ENCODE results near the gene EFNB3.
A peak's percentile ranks its signal among the peaks of the same experiment; 100 is the strongest.

Gene EFNB3

DNA sequence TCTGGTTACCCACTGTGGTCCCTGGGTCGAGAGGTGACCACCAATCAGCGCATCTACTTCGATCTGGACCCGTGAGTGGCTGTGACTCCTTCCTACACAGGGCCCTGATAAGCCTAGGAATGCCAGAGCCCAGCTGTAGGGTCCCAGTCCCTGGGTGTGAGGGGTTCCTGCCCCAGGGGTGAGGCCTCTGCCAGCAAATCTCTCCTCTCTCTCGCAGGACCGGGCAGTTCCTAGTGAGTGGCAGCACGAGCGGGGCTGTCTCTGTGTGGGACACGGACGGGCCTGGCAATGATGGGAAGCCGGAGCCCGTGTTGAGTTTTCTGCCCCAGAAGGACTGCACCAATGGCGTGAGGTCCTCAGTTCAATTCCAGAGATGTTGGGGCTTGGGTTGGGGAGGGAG lies 2.2 kb upstream of the EFNB3 start (continued):
- TF ChIP-seq ZBTB11 (tag by site-specific recombination; conservative IDR thresholded peaks at IDR 0.05; ENCODE audit: low read depth) (no peak), ZNF548 (tag by site-specific recombination; IDR thresholded peaks at IDR 0.05) (no peak)

DNA sequence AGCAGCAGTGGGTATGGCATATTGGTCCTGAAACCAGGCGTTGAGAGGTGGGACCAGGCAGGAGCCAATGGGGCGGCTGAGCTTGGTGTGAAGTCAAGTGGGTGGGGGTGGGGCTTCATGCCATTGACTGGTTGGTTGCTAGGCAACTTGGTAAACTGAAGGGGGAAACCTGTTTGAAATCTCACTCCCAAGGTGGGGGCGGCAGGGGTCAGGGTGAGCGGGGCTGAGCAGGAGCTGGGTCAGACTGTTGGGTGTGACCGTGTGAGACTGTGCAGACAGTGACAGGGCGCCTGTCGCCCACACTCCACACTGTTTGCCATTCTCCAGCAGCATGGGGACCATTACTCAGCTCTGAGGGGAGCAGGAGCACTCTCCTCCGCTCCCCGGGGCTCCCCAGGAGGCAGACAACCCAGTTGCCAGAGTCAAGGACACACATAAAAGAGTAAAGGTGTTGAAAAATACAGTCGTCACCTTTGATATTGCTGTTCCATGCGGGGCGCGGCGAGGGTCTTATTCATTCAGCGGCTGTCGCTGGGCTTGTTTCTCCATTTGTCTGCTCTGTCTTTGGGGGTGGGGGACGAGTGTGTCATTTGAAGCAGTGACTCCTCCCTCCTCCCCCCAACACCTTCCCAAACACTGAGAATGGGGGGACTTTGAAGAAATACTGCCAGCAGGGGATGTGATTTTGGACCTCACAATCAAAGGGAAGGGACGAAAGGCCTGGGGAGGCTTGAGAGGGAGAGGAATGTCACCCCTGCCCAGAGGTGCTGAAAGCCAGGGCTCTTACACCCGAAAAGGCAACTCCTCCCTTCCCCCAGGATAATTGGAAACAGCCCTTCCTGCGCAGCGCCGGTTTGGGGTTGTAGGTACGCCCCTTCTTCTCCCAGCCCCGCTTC lies 1.2 kb upstream of the EFNB3 start:
- POLR2A ChIA-PET: interaction anchor here (0.6 to 7.9 kb wide), 12 partner anchors 13 to 466 kb away, joined by 3 to 111 read pairs (median 4); partner anchors contain the start of genes CNTROB, DNAH2, MPDU1 and TP53
- CTCF ChIA-PET: interaction anchor here (0.7 to 7.3 kb wide), 6 partner anchors 13 to 122 kb away, joined by 3 to 49 read pairs (median 4); partner anchors contain the start of genes DNAH2, TP53 and WRAP53
- H3K27ac ChIP-seq (ENCODE audit: extremely low read depth, low read depth, low read length): no peak overlapping the region
- TF ChIP-seq ZFHX2 (tag by site-specific recombination; conservative IDR thresholded peaks at IDR 0.05): peak; percentile 87
- peak; percentile 74 for TF ChIP-seq SP2 (tag by site-specific recombination; IDR thresholded peaks at IDR 0.05)
- TF ChIP-seq GLIS1 (tag by site-specific recombination; IDR thresholded peaks at IDR 0.05): 0 out of 2 replicates have a peak, but pooled peaks have one; percentile 36
- peak; percentile 17; the same call in 1 of the 2 replicates for TF ChIP-seq ZIC2 (tag by site-specific recombination; IDR thresholded peaks at IDR 0.05)
- TF ChIP-seq ZBTB6 (tag by site-specific recombination; IDR thresholded peaks at IDR 0.05): no peak
- TF ChIP-seq SP3 (tag by site-specific recombination; IDR thresholded peaks at IDR 0.05): peak; percentile 38; the same call in 1 of the 2 replicates
- TF ChIP-seq ZNF362 (tag by site-specific recombination; IDR thresholded peaks at IDR 0.05): no peak
- TF ChIP-seq, protein P1, sequence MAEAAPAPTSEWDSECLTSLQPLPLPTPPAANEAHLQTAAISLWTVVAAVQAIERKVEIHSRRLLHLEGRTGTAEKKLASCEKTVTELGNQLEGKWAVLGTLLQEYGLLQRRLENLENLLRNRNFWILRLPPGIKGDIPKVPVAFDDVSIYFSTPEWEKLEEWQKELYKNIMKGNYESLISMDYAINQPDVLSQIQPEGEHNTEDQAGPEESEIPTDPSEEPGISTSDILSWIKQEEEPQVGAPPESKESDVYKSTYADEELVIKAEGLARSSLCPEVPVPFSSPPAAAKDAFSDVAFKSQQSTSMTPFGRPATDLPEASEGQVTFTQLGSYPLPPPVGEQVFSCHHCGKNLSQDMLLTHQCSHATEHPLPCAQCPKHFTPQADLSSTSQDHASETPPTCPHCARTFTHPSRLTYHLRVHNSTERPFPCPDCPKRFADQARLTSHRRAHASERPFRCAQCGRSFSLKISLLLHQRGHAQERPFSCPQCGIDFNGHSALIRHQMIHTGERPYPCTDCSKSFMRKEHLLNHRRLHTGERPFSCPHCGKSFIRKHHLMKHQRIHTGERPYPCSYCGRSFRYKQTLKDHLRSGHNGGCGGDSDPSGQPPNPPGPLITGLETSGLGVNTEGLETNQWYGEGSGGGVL (tag by site-specific recombination; IDR thresholded peaks at IDR 0.05): peak; percentile 28; the same call in 1 of the 2 replicates
- no peak for TF ChIP-seq ZNF768 (tag by site-specific recombination; IDR thresholded peaks at IDR 0.05)
- TF ChIP-seq, protein P2, sequence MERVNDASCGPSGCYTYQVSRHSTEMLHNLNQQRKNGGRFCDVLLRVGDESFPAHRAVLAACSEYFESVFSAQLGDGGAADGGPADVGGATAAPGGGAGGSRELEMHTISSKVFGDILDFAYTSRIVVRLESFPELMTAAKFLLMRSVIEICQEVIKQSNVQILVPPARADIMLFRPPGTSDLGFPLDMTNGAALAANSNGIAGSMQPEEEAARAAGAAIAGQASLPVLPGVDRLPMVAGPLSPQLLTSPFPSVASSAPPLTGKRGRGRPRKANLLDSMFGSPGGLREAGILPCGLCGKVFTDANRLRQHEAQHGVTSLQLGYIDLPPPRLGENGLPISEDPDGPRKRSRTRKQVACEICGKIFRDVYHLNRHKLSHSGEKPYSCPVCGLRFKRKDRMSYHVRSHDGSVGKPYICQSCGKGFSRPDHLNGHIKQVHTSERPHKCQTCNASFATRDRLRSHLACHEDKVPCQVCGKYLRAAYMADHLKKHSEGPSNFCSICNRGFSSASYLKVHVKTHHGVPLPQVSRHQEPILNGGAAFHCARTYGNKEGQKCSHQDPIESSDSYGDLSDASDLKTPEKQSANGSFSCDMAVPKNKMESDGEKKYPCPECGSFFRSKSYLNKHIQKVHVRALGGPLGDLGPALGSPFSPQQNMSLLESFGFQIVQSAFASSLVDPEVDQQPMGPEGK (tag by site-specific recombination; IDR thresholded peaks at IDR 0.05): peak; percentile 75
- TF ChIP-seq, protein P3, sequence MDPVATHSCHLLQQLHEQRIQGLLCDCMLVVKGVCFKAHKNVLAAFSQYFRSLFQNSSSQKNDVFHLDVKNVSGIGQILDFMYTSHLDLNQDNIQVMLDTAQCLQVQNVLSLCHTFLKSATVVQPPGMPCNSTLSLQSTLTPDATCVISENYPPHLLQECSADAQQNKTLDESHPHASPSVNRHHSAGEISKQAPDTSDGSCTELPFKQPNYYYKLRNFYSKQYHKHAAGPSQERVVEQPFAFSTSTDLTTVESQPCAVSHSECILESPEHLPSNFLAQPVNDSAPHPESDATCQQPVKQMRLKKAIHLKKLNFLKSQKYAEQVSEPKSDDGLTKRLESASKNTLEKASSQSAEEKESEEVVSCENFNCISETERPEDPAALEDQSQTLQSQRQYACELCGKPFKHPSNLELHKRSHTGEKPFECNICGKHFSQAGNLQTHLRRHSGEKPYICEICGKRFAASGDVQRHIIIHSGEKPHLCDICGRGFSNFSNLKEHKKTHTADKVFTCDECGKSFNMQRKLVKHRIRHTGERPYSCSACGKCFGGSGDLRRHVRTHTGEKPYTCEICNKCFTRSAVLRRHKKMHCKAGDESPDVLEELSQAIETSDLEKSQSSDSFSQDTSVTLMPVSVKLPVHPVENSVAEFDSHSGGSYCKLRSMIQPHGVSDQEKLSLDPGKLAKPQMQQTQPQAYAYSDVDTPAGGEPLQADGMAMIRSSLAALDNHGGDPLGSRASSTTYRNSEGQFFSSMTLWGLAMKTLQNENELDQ (tag by site-specific recombination; IDR thresholded peaks at IDR 0.05; ENCODE audit: low read depth): no peak
- TF ChIP-seq ZNF704 (tag by site-specific recombination; IDR thresholded peaks at IDR 0.05): no peak
- 0 out of 2 replicates have a peak, but pooled peaks have one; percentile 5 for TF ChIP-seq ZNF600 (tag by site-specific recombination; IDR thresholded peaks at IDR 0.05)
- TF ChIP-seq ZNF302 (tag by site-specific recombination; IDR thresholded peaks at IDR 0.05; ENCODE audit: low read depth): no peak
- TF ChIP-seq GLIS2 (tag by site-specific recombination; IDR thresholded peaks at IDR 0.05): peak; percentile 58; the same call in 1 of the 2 replicates
- TF ChIP-seq, protein P4, sequence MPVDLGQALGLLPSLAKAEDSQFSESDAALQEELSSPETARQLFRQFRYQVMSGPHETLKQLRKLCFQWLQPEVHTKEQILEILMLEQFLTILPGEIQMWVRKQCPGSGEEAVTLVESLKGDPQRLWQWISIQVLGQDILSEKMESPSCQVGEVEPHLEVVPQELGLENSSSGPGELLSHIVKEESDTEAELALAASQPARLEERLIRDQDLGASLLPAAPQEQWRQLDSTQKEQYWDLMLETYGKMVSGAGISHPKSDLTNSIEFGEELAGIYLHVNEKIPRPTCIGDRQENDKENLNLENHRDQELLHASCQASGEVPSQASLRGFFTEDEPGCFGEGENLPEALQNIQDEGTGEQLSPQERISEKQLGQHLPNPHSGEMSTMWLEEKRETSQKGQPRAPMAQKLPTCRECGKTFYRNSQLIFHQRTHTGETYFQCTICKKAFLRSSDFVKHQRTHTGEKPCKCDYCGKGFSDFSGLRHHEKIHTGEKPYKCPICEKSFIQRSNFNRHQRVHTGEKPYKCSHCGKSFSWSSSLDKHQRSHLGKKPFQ (tag by site-specific recombination; IDR thresholded peaks at IDR 0.05): peak; percentile 97

More for the DNA sequence above, 1.2 kb upstream of the EFNB3 start:
- Histone ChIP-seq H3K4me3 (ENCODE audit: low read depth, low read length) (no peak overlapping the region), H3K36me3 (ENCODE audit: control insufficient read depth in 2 of 2, insufficient read depth in 1 of 2, low read length in 2 of 2) (peaks cover 5 to 33% of the 10 kb centered on the region in 2 experiments; a peak in 2 of 3 replicates), H3K9me3 (ENCODE audit: control insufficient read depth, insufficient read depth, low read depth, low read length) (no peaks in the 10 kb centered on the region), H3K4me1 (ENCODE audit: control insufficient read depth, insufficient read depth, low read length) (peaks cover 14% of the 10 kb centered on the region; the same call in 1 of the 2 replicates)

Data from HEK293 (cell line).